Left ventricle myocardium inferior (tissue), 1 donor: ENCODE results near the gene APBB1IP. TPM values are rescaled to one million over a fixed set of nuclear protein-coding genes. Genes with fewer than 3 reads are reported as not detected.
"Not testable (repeated sequence)": the region's sequence is repeated elsewhere in the genome, so short reads cannot be mapped to it uniquely, and the experiment has no call there.

Experiments
- DNase-seq: peaks from one replicate; pipeline ENCODE4 v3.0.0-alpha.2; 2020
- H3K27ac ChIP-seq: fragments of 200-600 bp; replicated peaks from 2 replicates; pipeline ENCODE4 v1.8.0; 2021
- H3K27me3 ChIP-seq: fragments of 200-600 bp; 2 replicates; pipeline ENCODE4 v1.8.0; 2021; ENCODE audit warnings: low read depth
- H3K36me3 ChIP-seq: fragments of 200-600 bp; 2 replicates; pipeline ENCODE4 v1.8.0; 2021
- H3K4me1 ChIP-seq: fragments of 200-600 bp; 2 replicates; pipeline ENCODE4 v1.8.0; 2021
- H3K4me3 ChIP-seq: fragments of 200-600 bp; 2 replicates; pipeline ENCODE4 v1.8.0; 2021; ENCODE audit warnings: mild to moderate bottlenecking, moderate library complexity
- H3K9me3 ChIP-seq: fragments of 200-600 bp; replicated peaks from 2 replicates; pipeline ENCODE4 v1.8.0; 2021
- intact Hi-C: fragments of 100-400 bp; cut with micrococcal nuclease; formaldehyde crosslinking; loops from one replicate; pipeline ENCODE4 v1.11.0; 2022
- total RNA-seq: library from RNA; stranded (reverse); fragmentation: NEBNext Ultra II Directional; extraction: Animal tissue kit (Norgen Biotek cat#: 25700); gene quantifications from one replicate; pipeline ENCODE4 v1.2.1, GENCODE V29; 2021
- TF ChIP-seq, protein P1 (sequence below): fragments of 200-600 bp; IDR thresholded peaks from 2 replicates; pipeline ENCODE4 v1.8.0; 2021; ENCODE audit warnings: antibody characterized with exemption, mild to moderate bottlenecking, borderline replicate concordance
- donor health status: DM: no; HTN: yes; CAD: no; lungs with severe emphysema.

APBB1IP gene
- total RNA-seq, 1 donor from 2014 or later = 2.6 TPM

DNA sequence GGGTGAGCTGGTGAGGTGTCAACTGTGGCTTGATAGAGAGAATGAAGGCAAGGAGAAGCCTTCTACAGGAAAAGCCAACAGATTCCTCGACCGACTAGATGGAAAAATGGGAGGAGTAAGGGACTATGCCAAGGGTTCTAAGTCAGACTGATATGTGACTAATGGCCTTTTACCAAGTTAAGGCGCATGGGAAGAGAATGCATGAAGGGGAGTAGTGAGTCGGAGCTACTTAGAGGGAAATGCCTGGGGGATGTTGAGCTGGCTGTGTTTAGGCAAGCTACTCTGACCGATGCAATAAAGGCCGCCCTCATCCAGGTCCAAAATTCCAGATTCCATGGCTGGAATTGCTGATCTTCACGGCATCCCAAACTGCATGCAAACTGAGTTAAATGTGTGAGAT, 48.2 kb downstream of the APBB1IP start:
- no peaks in the 10 kb centered on the region for H3K27me3 ChIP-seq
- no peak for DNase-seq
- intact Hi-C loops = no loop called here
- TF ChIP-seq, protein P1, sequence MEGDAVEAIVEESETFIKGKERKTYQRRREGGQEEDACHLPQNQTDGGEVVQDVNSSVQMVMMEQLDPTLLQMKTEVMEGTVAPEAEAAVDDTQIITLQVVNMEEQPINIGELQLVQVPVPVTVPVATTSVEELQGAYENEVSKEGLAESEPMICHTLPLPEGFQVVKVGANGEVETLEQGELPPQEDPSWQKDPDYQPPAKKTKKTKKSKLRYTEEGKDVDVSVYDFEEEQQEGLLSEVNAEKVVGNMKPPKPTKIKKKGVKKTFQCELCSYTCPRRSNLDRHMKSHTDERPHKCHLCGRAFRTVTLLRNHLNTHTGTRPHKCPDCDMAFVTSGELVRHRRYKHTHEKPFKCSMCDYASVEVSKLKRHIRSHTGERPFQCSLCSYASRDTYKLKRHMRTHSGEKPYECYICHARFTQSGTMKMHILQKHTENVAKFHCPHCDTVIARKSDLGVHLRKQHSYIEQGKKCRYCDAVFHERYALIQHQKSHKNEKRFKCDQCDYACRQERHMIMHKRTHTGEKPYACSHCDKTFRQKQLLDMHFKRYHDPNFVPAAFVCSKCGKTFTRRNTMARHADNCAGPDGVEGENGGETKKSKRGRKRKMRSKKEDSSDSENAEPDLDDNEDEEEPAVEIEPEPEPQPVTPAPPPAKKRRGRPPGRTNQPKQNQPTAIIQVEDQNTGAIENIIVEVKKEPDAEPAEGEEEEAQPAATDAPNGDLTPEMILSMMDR = no peak
- peaks cover 31% of the 10 kb centered on the region for H3K4me1 ChIP-seq
- peak overlapping the region; percentile 13 for H3K4me3 ChIP-seq
- H3K9me3 ChIP-seq = no peaks in the 10 kb centered on the region
- H3K27ac ChIP-seq = peak overlapping the region; percentile 66
- H3K36me3 ChIP-seq = no peaks in the 10 kb centered on the region

GRCh38 chr10:26486990-26487850, 49.1 kb downstream of the APBB1IP start:
- DNase-seq = no peak
- TF ChIP-seq, protein P1 = no peak
- peak overlapping the region; percentile 13 for H3K4me3 ChIP-seq
- no peaks in the 10 kb centered on the region for H3K36me3 ChIP-seq
- peaks cover 31% of the 10 kb centered on the region for H3K4me1 ChIP-seq
- intact Hi-C loops = no loop called here
- H3K9me3 ChIP-seq = no peaks in the 10 kb centered on the region
- no peaks in the 10 kb centered on the region for H3K27me3 ChIP-seq
- peak overlapping the region; percentile 66 for H3K27ac ChIP-seq

GRCh38 chr10:26488344-26488743, 50.2 kb downstream of the APBB1IP start:
- intact Hi-C loops = no loop called here
- H3K27me3 ChIP-seq = no peaks in the 10 kb centered on the region
- peaks cover 31% of the 10 kb centered on the region for H3K4me1 ChIP-seq
- H3K27ac ChIP-seq = no peak overlapping the region
- TF ChIP-seq, protein P1 = no peak
- H3K4me3 ChIP-seq = no peak overlapping the region
- no peak for DNase-seq
- no peaks in the 10 kb centered on the region for H3K36me3 ChIP-seq
- H3K9me3 ChIP-seq = peaks cover 4% of the 10 kb centered on the region

GRCh38 chr10:26489081-26489480, 50.9 kb downstream of the APBB1IP start:
- peaks cover 4% of the 10 kb centered on the region for H3K9me3 ChIP-seq
- no peak overlapping the region for H3K4me3 ChIP-seq
- peaks cover 31% of the 10 kb centered on the region for H3K4me1 ChIP-seq
- no peaks in the 10 kb centered on the region for H3K36me3 ChIP-seq
- H3K27ac ChIP-seq = no peak overlapping the region
- intact Hi-C loops = no loop called here
- no peak for DNase-seq
- no peaks in the 10 kb centered on the region for H3K27me3 ChIP-seq
- TF ChIP-seq, protein P1 = no peak

- H3K4me1 ChIP-seq = peaks cover 23% of the 10 kb centered on the region
- H3K9me3 ChIP-seq, H3K27ac ChIP-seq, intact Hi-C loops, H3K4me3 ChIP-seq, DNase-seq, H3K27me3 ChIP-seq, H3K36me3 ChIP-seq: not testable (repeated sequence)
Observed at GRCh38 chr10:26490367-26490766, 52.2 kb downstream of the APBB1IP start.

DNA sequence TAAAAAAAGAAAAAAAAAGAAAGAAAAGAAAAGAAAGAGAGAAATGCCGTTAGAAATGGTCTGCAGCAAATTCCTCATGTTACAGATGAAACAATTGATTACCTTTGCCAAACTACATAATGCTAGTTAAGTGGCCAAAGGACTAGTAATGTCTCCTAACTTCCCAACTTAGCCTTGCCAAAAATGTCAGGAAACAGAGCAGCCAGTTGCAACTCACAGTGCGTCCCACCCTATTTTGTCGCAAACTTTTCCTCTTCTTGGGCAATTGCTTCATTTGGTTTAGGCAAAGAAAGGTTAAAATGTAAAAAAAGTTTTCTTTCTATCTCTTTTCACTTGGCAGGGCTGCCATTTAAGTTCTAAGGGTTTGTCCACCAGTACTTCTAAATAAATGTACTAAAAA, 53.1 kb downstream of the APBB1IP start:
- Histone ChIP-seq H3K4me1 (peaks cover 14% of the 10 kb centered on the region), H3K9me3 (peaks cover 4% of the 10 kb centered on the region), H3K27ac (no peak overlapping the region), H3K27me3 (no peaks in the 10 kb centered on the region), H3K4me3 (no peak overlapping the region), H3K36me3 (no peaks in the 10 kb centered on the region)
- TF ChIP-seq, protein P1 = no peak
- no peak for DNase-seq
- intact Hi-C loops = no loop called here
